Natural killer cell (primary cell): ENCODE data around the gene KCTD16. TPM values are rescaled to one million over a fixed set of nuclear protein-coding genes. Genes with fewer than 3 reads are reported as not detected.

Experiments
- ATAC-seq, 3 donors: fragments of 150-1000 bp in 2 of 3; fragments of 200-7000 bp in 1 of 3; cut with Tn5 transposase; 1 replicate in 1 of 3; 2 replicates in 2 of 3; pipeline ENCODE4 v1.10.0; 2021; ENCODE audit warnings: mild to moderate bottlenecking in 2 of 3, moderate library complexity in 2 of 3
- DNase-seq, 2 donors: peaks; one replicate each; pipeline versions ENCODE4 v3.0.0 to v3.0.0-alpha.2; 2013 to 2021; ENCODE audit warnings: mixed read lengths in 1 of 2
- H3K27ac ChIP-seq: one replicate; pipeline ENCODE4 v1.5.1; 2013; ENCODE audit warnings: mild to moderate bottlenecking, low read length
- H3K27me3 ChIP-seq: one replicate; pipeline ENCODE4 v1.6.1; 2013; ENCODE audit warnings: low read length; ENCODE audit not compliant: control insufficient read depth, insufficient read depth
- H3K36me3 ChIP-seq: one replicate; pipeline ENCODE4 v1.6.1; 2013; ENCODE audit warnings: low read length; ENCODE audit not compliant: control insufficient read depth, insufficient read depth
- H3K4me1 ChIP-seq: one replicate; pipeline ENCODE4 v1.6.1; 2013; ENCODE audit warnings: low read length; ENCODE audit not compliant: control insufficient read depth, insufficient read depth
- H3K4me3 ChIP-seq: one replicate; pipeline ENCODE4 v1.5.1; 2013; ENCODE audit warnings: low read length
- H3K9me3 ChIP-seq: one replicate; pipeline ENCODE4 v1.6.1; 2013; ENCODE audit warnings: low read length; ENCODE audit not compliant: control insufficient read depth, insufficient read depth
- H3K27ac Mint-ChIP-seq, 2 donors: one replicate each; pipeline ENCODE4 v1.8.0; 2022; ENCODE audit warnings: mild to moderate bottlenecking in 2 of 2, mixed read lengths in 2 of 2, moderate library complexity in 1 of 2
- H3K27me3 Mint-ChIP-seq, 2 donors: one replicate each; pipeline ENCODE4 v1.8.0; 2022; ENCODE audit warnings: low read depth in 2 of 2, mixed read lengths in 2 of 2
- H3K36me3 Mint-ChIP-seq: one replicate; pipeline ENCODE4 v1.8.0; 2022; ENCODE audit warnings: mixed read lengths
- H3K4me1 Mint-ChIP-seq, 2 donors: one replicate each; pipeline ENCODE4 v1.8.0; 2022; ENCODE audit warnings: mixed read lengths in 2 of 2
- H3K4me3 Mint-ChIP-seq: one replicate; pipeline ENCODE4 v1.8.0; 2022; ENCODE audit warnings: mild to moderate bottlenecking, moderate library complexity, mixed read lengths
- H3K9me3 Mint-ChIP-seq, 2 donors: one replicate each; pipeline ENCODE4 v1.8.0; 2022; ENCODE audit warnings: mixed read lengths in 2 of 2
- WGBS: methylation state at CpG from one replicate; pipeline ENCODE4 v1.1.7; 2013; ENCODE audit warnings: missing lambda C conversion rate; ENCODE audit not compliant: insufficient coverage; 5-methylcytosine and 5-hydroxymethylcytosine counted together
- intact Hi-C: fragments of 100-400 bp; cut with micrococcal nuclease; formaldehyde crosslinking; loops from one replicate; pipeline ENCODE4 v1.14.2; 2022
- total RNA-seq, 4 donors: library from RNA; stranded (reverse); fragments of 120-200 nt in 1 of 4; gene quantifications; one replicate each; pipeline versions ENCODE4 v1.2.3 to v1.2.4, GENCODE V29; 2013 to 2022
- TF ChIP-seq, protein P1 (sequence below): fragments of 200-600 bp; IDR thresholded peaks from one replicate; pipeline ENCODE4 v1.8.0; 2022; ENCODE audit warnings: antibody characterized with exemption

Gene KCTD16
- total RNA-seq, 3 donors from 2014 or later (not counting 1 experiment from before 2014, with no cell fraction given) = 0.16 TPM; not detected in 2

DNA sequence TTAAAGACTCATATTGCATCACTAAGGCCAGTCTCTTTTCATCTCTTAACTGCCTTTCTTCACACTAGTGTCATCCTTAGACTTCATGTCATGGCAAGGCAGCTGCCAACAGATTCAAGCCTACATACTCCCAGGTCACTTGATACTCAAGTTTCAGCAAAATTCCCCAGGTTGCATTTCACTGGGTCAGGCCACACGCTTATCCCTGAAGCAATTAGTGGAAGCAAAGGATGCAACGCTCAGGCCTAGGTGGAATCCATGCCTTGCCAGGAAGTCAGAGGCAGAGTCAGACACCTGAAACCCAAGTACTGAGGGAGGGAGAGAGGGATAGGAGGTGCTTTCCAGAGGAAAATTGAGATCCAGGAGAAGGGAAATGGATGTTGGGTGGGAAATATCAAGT lies 29.1 kb upstream of the KCTD16 start:
- no peaks in the 10 kb centered on the region for H3K9me3 ChIP-seq
- H3K36me3 ChIP-seq = no peaks in the 10 kb centered on the region
- no peaks in the 10 kb centered on the region for H3K4me1 Mint-ChIP-seq
- H3K27me3 Mint-ChIP-seq = peaks cover 21 to 61% of the 10 kb centered on the region in 2 donors
- no peaks in the 10 kb centered on the region for H3K4me1 ChIP-seq
- no peak overlapping the region for H3K27ac Mint-ChIP-seq
- H3K9me3 Mint-ChIP-seq = no peaks in the 10 kb centered on the region
- no peak overlapping the region for H3K27ac ChIP-seq
- H3K36me3 Mint-ChIP-seq = no peaks in the 10 kb centered on the region
- no peak overlapping the region for H3K4me3 ChIP-seq
- 98% methylated on average over 2 of the region's 2 CpGs for WGBS
- H3K27me3 ChIP-seq = no peaks in the 10 kb centered on the region
- TF ChIP-seq, protein P1, sequence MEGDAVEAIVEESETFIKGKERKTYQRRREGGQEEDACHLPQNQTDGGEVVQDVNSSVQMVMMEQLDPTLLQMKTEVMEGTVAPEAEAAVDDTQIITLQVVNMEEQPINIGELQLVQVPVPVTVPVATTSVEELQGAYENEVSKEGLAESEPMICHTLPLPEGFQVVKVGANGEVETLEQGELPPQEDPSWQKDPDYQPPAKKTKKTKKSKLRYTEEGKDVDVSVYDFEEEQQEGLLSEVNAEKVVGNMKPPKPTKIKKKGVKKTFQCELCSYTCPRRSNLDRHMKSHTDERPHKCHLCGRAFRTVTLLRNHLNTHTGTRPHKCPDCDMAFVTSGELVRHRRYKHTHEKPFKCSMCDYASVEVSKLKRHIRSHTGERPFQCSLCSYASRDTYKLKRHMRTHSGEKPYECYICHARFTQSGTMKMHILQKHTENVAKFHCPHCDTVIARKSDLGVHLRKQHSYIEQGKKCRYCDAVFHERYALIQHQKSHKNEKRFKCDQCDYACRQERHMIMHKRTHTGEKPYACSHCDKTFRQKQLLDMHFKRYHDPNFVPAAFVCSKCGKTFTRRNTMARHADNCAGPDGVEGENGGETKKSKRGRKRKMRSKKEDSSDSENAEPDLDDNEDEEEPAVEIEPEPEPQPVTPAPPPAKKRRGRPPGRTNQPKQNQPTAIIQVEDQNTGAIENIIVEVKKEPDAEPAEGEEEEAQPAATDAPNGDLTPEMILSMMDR = no peak
- ATAC-seq (no peak), DNase-seq (no peak)
- intact Hi-C loops = no loop called here
- no peak overlapping the region for H3K4me3 Mint-ChIP-seq

DNA sequence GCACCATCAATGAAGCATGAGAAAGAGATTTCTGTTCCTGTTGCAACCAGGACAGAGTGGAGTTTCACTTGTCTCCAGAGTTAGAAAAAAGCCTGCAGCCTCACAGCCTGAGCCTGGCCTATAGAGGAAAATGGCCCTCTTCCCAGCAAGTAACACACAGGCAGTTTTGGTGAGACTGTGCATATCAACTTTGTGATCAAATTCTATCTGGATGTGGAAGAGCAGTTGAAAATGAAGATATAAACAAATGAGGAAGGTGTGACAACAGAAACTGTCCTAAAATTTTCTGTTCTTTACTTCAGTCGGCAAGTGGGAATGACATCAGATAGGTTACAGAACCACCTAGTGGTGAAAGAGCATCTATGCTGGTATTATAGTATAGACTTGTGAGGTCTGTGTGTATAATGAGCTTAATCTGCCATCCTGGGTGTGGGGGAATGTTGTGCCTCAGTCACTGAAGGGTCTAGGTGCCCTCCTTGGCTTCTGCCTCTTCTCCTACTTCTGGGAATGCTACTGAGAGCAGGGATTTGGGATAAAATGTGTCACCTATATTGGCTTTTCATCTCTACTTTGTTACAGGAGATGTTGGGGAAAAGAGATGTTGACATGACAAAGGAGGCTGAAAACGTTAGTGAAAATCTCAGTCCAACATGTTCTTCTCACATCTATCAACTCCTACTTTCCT lies 28.4 kb upstream of the KCTD16 start:
- intact Hi-C loops = no loop called here
- TF ChIP-seq, protein P1 = no peak
- H3K27me3 ChIP-seq = no peaks in the 10 kb centered on the region
- Mint-ChIP-seq H3K36me3 (no peaks in the 10 kb centered on the region), H3K27ac (no peak overlapping the region), H3K4me3 (no peak overlapping the region), H3K27me3 (peaks cover 21 to 58% of the 10 kb centered on the region in 2 donors), H3K9me3 (no peaks in the 10 kb centered on the region), H3K4me1 (no peaks in the 10 kb centered on the region)
- WGBS = 9% methylated on average over 1 of the region's 2 CpGs
- H3K36me3 ChIP-seq = no peaks in the 10 kb centered on the region
- peak in 1 of 2 donors; percentile 52 for DNase-seq
- H3K4me1 ChIP-seq = no peaks in the 10 kb centered on the region
- H3K4me3 ChIP-seq = no peak overlapping the region
- H3K27ac ChIP-seq = no peak overlapping the region
- H3K9me3 ChIP-seq = no peaks in the 10 kb centered on the region
- peak; percentile 60 to 69 (median 62) for ATAC-seq

DNA sequence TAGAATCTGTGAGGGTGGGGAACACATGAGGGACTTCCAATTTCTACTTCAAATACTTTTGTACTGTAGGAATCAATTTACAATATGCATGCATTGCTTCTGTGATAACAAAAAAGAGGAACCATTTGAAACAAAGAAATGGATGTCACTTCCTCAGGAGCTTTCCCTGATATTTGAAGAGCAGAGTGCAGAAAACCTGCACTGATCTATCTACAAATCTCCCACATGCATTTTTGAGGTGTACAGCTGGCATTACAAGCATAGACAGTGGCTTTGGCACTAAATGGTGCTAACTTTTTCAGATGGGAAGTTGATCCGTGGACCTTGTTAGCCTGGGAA lies 27.9 kb upstream of the KCTD16 start:
- 20% methylated on average over 1 of the region's 1 CpG for WGBS
- intact Hi-C loops = no loop called here
- no peak overlapping the region for H3K27ac Mint-ChIP-seq

More for the DNA sequence above, 27.9 kb upstream of the KCTD16 start:
- Histone ChIP-seq H3K9me3 (no peaks in the 10 kb centered on the region), H3K4me3 (no peak overlapping the region), H3K36me3 (no peaks in the 10 kb centered on the region), H3K4me1 (no peaks in the 10 kb centered on the region), H3K27me3 (no peaks in the 10 kb centered on the region), H3K27ac (no peak overlapping the region)
- no peak overlapping the region for H3K4me3 Mint-ChIP-seq
- H3K36me3 Mint-ChIP-seq = no peaks in the 10 kb centered on the region
- H3K9me3 Mint-ChIP-seq = no peaks in the 10 kb centered on the region
- TF ChIP-seq, protein P1 = no peak
- no peak for ATAC-seq
- no peak for DNase-seq
- H3K4me1 Mint-ChIP-seq = no peaks in the 10 kb centered on the region
- peaks cover 18 to 52% of the 10 kb centered on the region in 2 donors for H3K27me3 Mint-ChIP-seq
